ENCODE data around the gene ALLC.

The ALLC gene

GRCh38 chr2:3727397-3728045 lies 69.5 kb downstream of the ALLC start:
- no peak for DNase-seq

GRCh38 chr2:3728104-3729054 lies 70.4 kb downstream of the ALLC start:
- DNase-seq = no peak

GRCh38 chr2:3729055-3729448 lies 71.1 kb downstream of the ALLC start:
- DNase-seq = no peak

- no peak for DNase-seq
These were observed 71.8 kb downstream of the ALLC start for GRCh38 chr2:3729786-3730185.

GRCh38 chr2:3730646-3731045 lies 72.6 kb downstream of the ALLC start:
- no peak for DNase-seq

GRCh38 chr2:3731829-3732228 lies 73.8 kb downstream of the ALLC start:
- no peak for DNase-seq

GRCh38 chr2:3736112-3736511 lies 78.1 kb downstream of the ALLC start:
- DNase-seq = no peak

GRCh38 chr2:3737128-3737527 lies 79.1 kb downstream of the ALLC start:
- DNase-seq = no peak

GRCh38 chr2:3738454-3738853 lies 80.5 kb downstream of the ALLC start:
- DNase-seq = no peak

- no peak for DNase-seq
These were observed 81.3 kb downstream of the ALLC start for GRCh38 chr2:3739313-3739712.

GRCh38 chr2:3741396-3741795 lies 83.4 kb downstream of the ALLC start:
- no peak for DNase-seq

GRCh38 chr2:3741867-3742602 lies 84.0 kb downstream of the ALLC start:
- no peak for DNase-seq

GRCh38 chr2:3742743-3743508 lies 84.9 kb downstream of the ALLC start:
- no peak for DNase-seq

- DNase-seq = no peak
These were observed 86.1 kb downstream of the ALLC start for GRCh38 chr2:3743951-3744555.

GRCh38 chr2:3745920-3746319 lies 87.9 kb downstream of the ALLC start:
- DNase-seq = no peak

- no peak for DNase-seq
These were observed 89.1 kb downstream of the ALLC start for GRCh38 chr2:3747032-3747654.

GRCh38 chr2:3747826-3748225 lies 89.8 kb downstream of the ALLC start:
- DNase-seq = no peak

- no peak for DNase-seq
These were observed 91.2 kb downstream of the ALLC start for GRCh38 chr2:3749201-3749600.

GRCh38 chr2:3751251-3751650 lies 93.3 kb downstream of the ALLC start:
- no peak for DNase-seq

- no peak for DNase-seq
These were observed 93.8 kb downstream of the ALLC start for GRCh38 chr2:3751806-3752205.

Measured in NCI-H1092 (cell line).